Dedifferentiated amniotic fluid mesenchymal stem cell (primary cell): Measurements from ENCODE around the gene NFIB.

ENCODE experiments used
- DNase-seq: peaks from one replicate; pipeline ENCODE4 v3.0.0-alpha.2; 2016; ENCODE audit errors: extremely low spot score

The NFIB gene

DNA sequence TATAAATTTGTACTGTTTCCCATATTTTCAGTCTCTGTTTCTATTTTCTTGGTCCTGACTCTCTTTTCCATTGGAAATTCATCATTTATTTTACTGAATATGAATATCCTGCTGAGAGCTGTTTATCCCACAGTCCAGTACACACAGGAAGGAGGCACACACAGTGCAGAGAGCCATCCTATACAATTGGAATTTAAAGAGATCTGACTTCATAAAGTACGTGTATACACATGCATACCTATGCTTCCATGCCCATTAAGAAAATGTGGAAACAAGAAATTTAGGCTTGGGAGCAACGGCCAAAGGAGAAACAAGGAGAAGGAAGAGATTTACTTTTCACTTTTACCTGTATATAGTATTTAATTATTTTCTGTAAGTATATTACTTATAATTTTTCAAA is 99.2 kb downstream of the NFIB start:
- no peak for DNase-seq

DNA sequence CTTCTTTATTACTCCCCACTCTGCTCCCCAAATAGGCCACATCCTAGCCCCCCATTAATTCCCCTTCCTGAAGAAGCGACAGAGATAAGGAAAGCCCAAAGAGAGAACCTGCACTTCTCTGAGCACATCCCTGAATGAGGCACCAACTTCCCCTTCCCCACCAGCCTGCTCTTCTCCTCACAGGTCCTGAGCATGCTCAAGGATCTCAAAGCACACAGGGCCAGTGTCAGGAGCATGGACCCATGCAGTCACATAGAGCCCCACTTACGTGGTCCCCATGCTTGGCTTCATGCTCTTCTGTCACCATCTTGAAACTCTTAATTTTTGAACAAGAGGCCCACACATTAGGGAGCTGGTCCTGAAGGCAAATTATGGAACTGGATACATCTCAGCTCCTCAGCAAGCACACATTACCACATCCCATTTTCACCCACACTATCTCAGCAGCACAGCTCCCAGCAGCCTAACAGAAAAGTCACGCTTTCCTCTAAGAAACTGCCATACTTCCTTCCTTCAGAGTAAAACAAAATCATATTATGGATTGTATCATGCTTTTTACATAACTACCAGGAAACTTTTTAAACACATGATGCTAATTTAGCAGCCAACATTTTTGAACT is 99.8 kb downstream of the NFIB start:
- DNase-seq, result no peak

DNA sequence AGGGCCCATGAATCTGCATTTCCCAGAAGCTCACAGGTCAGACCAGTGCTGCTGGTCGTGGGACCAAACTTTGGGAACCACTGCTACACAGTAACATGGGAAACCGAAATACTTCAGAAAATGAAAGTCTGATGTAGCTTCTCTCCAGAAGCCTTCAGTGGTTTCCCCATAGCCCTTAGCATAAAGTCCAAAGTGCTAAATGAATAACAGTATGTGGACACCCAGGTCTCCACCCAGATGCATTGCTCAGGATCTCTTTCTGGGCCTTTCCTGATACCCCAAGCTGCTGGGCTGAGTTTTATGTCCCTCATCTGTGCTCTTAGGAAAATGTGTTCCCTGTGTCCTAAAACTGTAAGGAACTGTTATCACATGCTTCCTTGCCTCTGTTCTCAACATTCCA is 100.4 kb downstream of the NFIB start:
- no peak for DNase-seq

DNA sequence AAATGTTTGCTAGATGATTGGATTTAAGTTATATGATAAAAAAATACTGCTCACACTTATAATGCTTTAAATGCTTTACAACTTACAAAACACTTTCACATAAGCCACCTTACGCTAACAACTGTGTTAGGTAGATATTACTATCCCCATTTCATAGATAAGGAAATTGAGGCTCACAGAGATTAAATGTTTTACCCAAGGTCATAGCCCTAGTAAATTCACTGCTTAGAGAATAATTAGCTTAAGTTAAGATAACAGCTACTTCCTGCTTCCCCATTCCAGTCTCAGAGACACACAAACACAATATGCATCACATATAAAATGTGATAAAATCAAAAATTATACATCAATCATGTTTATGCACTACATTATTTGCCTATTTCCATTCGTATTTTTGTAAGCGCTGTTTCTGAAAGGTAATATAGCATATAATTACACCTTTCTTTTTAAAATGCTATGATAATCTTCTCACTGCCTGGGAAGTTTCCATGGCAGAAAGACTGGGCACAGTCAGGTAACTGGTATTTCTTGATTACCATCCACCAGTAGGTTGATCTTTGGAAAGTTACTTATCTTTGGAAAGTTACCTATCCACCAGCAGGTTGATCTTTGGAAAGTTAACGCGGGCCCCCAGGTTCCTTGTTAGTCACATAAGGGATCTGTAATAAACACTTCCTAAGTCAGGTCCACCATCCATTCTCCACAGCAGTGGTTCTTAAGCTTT is 101.1 kb downstream of the NFIB start:
- no peak for DNase-seq

DNA sequence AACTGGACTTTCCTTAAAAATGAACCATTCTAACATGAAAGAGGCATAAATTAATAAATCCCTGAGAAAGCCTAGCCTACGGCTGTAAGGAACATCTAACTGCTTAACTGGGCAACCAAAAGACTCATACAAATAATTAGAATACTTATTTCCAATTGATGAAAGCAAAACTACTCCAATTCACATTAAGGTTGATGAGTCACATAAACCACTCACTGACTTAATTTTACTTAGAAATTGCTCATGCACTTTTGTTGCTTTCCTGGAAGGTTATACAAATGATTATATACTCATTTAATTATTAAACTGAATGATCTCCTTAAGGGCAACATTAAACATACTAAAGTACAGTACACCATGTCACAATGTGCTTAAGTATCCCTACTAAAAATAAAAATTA is 101.9 kb downstream of the NFIB start:
- DNase-seq, result no peak

DNA sequence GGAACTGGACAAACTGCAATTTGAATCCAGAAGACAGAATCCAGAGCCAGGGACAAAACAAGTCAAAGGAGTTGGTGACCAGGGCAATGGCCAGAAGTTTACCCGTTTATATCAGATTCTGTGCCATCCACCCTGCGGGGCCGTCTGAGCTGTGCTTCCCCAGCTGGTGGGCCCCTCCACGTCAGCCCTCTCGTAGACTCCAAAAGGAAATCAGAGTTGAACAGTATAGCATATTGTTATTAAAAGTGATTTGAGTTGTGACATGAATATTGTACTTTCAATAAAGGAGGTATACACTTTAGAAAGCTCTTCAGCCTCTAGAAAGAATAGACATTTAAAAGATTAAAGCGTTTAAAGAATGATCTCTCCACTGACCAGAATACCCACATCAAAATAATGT is 102.4 kb downstream of the NFIB start:
- no peak for DNase-seq

DNA sequence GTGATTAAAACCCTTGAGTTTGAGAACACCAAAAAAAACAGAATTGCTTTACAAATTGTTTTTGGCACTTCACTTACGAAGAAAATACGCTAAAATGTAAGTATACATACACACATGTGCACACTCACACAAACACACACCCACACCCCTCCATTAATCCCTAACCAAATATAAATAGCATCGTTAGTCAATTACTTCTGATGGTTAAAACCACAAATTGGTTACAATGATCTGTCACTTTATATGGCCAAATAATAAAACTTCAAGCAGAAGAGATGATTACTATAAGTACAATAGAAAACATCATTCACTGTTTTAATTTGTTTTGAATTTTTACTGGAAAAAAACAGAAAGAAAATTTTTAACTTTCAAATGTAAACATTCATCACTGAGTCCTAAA is 103.5 kb downstream of the NFIB start:
- DNase-seq, result no peak

DNA sequence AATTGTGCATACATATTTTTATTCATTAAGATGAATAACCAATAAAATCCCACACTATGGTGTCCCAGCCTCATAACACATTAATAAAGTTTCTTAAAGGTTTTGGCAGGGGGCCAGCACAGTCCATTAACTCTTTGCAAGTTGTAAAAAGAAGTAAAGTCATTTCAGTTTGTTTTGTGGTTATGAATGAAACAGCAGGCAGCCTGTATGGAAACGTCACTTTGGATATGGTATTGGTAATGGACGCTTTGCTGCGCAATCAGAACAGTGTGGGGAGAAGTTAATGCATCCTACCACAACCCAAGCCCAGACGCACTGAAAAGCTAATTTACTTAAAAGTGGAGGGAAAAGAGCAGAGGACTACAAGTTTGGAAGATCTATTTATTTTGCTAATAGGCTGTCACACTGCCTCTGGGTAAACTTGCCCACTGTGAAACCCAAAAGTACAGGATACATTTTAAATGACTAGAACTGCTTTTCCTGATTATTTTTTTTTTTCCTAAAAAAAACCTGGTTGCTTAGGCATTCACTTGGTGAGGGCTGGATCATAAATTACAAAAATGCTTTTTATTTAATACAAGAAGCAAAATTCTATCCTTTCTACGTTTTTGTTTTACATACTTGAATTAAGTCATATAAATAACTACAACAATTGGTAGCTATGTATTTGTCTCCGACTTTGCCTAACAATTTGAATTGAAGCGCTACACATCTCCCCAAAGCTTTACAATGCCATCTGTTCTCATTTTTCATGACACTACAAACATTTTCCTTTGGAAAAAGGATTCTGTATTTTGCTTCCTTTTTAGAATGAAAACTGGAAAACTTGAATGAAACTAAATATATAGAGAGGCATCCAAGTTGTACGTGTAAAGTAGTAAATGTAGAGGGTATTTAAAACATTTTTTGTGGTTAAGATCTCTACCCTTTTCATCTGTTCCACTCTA is 104.3 kb downstream of the NFIB start:
- no peak for DNase-seq

DNA sequence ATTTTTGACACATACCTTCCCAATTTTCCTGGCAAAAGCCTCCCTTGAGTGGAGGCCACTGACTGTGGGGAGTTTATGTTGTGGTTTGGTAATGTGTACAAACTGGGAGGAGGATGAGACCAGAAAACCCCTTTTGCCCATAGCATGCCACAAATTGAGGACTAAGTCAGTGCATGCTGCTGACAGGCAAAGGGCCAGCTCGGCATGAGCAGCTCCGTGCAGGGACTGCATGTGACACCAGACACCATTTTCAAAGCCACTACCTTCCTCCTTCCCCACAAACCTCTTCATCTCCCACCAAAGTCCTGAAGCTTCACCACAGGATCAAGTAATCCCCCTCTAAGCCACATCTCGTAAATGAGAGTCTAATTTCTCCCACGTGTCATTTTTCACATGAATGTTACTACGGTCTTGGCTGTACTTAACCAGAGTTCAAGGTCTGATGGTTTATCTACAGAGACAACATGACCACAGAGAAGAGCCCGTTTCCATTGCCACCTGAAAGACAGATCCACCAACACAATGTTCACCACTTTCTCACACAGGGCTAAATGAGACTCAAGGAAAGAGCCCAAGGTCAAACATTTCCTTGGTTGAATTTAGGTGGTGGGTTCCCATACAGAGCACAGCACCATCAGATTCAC is 106.5 kb downstream of the NFIB start:
- DNase-seq, result no peak

DNA sequence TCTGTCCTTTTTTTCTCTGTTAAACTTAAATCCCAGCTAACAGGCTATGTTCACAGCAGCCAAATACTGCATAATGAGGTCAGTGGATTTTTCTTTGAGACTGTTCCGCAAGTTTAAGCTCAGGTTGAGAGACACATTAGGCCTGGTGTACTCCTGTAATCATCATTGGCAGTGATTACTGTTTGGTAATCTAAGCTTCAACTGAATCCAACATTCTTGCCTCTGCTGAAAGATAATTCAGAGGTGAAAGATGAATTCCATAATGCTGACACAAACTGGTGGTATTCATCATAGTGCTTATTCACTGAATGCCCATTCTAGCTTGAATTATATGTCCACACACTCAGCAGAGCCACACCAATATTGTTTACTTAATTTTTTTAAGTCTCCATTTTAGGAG is 108.5 kb downstream of the NFIB start:
- DNase-seq, result peak; percentile 69

DNA sequence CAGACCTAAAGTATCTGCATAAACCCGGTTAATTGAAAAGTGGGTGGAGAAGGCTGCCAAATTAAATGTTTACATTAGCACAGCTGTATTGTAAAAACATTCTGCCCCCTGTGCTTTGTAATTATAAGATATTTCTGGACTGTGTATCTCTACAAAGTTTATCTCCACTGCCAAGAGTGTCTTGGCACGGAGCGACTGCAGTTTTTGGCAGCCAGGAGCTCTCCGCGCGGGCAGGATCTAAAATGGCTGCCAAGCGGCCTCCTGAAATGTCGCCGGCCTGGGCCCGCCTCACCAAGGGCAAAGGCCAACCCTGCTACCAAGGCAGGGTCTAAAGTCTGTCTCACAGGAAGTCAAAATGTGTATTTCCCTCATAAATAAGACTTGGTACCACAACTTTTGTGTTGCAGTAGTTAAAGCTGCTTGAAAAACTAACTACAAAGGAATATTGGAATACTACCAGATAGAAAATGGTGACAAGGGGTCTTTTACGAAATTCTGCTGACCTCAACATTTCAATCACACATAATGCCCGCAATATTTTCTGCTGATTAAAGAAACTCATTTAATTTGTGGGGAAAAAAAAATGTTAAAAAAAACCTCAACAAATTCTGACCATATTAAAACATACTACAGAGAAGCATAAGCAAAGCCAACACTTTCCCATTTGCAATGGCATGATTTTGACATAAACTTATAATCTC is 110.4 kb downstream of the NFIB start:
- DNase-seq, result no peak

DNA sequence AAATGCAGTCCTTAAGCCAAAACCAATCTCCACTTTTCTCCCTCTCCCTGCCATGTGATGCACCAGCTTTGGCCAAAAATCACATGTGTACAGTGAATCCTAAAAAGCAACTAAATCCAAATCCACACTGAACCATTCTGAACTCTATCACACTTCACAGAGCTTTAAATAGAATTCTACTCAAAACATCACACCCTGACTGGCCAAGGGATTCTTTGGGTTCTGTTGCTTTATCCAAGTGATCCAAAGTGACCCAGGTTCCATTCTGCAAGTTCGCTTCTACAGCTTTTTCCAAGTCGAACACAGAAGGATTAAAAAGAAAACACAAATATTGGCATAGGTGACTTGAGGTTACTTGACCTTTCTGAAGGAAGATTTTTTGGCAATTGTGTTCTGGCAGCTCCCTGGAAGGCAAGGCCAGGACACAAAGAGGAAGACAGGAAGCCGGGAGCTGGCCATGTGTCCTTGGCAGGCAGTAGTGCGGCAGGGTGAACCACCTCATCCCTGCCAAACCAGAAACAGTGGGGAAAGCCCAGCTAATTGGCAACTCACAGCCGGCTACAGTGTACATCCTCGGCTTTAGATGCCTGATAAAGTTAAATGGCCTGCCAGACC is 115.0 kb downstream of the NFIB start:
- DNase-seq, result peak; percentile 23

DNA sequence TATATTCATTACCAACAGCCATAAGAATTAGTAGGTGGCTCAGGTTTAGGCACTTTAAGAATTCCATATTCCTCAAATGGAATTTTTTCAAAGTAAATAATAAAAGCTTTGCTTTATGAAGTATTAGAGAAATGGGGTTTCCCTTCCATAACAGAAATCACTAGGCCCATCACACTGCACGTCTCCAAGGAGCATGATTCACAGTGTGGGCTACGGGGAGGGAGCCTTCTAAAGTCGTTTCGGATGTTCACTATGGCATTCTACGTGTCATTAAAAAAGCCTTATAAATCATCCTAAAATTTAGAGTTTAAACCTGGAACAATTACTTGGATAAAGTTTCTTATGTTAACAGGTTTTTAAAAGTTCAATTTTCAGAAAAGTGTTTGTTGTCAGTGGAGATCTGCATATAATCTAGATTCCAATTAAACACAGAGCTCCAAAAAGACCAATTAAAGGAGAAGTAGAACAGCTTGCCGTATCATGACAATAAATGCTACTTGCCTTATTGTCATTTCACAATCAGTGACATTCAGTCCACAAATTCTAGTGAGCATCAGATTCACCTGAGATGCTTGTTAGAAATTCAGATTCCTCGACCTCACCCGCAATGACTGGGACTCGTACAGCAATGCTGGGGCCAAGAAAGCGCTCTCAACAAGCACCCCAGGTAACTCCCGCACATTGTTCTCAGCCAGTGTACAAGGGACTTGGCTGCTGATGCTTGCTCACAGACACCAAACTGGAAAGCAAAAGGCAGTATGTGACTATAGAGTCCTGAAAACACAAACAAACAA is 115.7 kb downstream of the NFIB start:
- no peak for DNase-seq

DNA sequence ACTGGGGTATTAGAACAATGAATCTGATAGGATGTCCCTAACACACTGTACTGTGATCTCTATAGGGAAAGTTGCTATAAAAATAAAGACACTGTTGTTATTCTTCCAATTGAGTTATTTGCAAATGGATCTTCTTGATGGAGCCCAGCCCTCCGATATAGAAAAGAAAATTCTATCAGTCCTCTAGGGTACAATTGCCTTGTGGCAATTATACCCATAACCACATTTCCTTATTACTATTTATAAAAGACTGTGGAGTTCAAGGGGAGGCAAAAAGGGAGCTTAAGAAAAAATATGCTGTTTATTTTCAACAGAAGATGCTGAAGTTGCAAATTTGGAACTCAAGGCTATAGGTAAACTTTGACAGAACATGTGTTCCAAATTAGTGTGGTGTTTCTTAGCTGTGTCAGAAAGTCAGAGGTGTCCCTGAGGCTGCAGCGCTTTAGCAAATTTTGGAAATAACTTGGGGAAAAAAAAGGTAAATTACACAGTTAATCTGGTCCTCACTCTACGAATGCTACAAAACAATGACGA is 116.5 kb downstream of the NFIB start:
- DNase-seq, result no peak

DNA sequence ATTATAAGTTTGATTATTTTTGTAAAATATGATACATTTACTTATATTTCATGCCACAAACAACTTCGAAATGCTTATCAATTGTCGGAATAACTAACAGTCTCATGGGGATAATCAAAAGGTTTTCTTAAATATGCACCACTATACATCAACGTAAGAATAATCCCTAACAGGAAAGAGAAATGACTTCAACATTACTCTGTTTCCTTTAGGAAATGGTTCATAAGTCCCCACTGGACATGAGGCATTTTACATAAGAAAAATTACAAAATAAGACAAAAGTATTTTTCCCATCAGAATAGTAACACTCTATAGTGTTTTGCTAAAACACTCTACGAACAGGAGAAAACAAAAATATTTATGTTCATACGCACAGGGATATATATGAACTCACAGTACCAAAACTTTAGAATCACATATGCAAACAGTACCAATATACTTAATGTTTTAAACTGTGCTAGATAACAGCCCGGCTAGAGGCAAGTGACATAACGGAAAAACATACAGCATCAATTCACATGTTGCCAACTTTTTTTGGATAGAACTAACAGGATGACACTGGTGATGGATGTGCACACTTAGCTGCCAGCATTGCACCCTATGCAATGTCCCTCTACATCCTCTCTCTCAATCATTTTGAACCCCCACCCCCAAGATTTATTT is 120.5 kb downstream of the NFIB start:
- no peak for DNase-seq

DNA sequence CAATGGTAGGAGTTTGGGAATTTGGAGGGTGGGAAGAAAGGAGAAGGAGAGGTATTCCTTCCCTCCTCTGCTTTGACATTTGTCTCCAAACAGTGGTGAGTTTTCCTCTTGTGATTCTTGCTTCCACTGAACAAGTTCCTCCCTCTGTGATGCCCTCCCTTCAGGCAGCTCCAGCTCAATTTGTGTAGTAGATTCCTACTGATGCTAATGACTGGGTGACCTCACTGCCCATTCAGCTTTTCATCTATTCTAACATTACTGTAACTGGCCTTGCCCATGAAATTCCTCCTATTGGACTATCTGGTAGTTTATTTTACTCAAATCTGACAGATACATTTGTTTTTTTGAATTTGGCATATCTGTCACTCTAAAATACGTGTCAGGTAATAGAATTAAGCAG is 121.4 kb downstream of the NFIB start:
- no peak for DNase-seq

DNA sequence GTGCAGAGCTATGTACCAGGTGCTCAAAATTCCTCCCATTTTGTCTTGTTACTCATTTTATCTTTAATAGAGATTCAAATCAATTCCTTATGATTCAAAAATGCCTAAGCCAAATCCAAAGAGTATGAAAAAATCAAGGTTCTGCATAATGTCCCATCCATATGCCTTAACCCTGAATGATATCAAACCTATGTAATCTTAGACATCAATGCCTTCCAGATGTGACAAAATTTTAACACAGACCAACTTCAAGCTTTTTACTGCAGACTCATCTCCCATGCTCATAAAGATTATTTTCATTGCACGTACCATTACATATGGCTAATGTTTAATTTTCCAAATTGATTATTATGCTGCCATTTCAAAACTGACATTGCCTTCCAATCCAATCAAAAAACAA is 122.4 kb downstream of the NFIB start:
- no peak for DNase-seq

DNA sequence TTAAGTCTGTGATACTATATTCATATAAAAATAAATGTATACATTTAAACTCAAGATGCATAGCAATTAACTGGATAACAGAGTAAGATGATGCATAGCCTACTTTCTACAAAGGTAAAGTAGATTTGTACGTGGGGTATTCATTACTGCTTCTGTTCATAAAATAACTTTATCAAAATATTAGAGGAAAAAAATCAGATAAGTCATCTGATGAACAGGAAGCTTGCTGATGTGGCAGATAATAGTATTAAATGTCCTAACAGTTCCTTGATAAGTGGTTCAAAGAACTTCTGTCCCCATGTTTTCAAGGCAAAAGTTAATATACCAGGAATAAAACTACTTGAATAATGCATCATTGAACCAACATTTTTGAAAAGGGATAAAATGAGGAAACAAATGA is 123.7 kb downstream of the NFIB start:
- DNase-seq, result no peak

DNA sequence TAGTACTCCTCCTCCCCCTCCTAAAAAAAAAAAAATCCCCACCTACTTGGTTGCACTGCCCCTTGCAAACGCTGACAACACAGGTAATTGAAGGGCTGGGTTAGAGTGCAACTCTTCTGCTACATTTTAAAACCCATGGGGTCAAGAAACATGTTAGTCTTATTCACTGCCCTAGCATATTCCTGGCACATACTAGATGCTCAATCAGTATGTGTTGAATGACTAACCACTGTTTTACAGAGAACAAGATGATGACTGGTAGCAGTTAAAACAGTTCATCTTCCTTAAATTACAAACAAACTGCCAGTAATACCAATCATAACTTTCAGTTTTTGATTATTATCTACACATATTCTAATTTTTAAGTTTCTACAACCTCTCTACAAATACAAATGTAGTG is 124.4 kb downstream of the NFIB start:
- no peak for DNase-seq

DNA sequence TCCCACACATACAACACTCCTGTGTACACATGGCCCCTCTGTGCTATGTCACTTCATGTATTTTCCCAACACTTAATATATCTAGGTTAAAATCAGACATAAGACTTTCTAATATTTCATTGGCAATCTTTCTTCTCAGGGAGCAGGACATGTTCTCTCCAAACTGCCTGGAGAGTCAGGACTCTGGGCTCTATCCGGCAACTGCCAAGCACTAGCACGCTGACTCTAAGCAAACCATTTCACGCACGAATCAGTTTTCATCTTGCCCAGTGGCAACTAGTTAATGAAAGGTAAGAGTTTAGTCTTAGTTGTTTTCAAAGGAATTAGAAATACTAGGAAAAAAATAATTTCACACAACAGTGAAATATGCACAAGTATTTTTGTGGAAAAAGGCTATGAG is 124.8 kb downstream of the NFIB start:
- DNase-seq, result no peak
